Stomach (tissue), 9 donors: Measurements from ENCODE around the gene ACACB. TPM values are rescaled to one million over a fixed set of nuclear protein-coding genes. Genes with fewer than 3 reads are reported as not detected.
A peak's percentile ranks its signal among the peaks of the same experiment; 100 is the strongest.

Source experiments
- DNase-seq, 2 donors: peaks; one replicate each; pipeline versions ENCODE4 v3.0.0 to v3.0.0-alpha.2; 2013 to 2019
- H3K27ac ChIP-seq, 5 donors: fragments of 200-600 bp in 4 of 5; sonication (generic) in 4 of 5; one replicate each; pipeline ENCODE4 v1.5.1; 2013 to 2019; ENCODE audit warnings: mild to moderate bottlenecking in 1 of 5, moderate library complexity in 1 of 5
- H3K27me3 ChIP-seq, 3 donors: fragments of 200-600 bp; sonication (generic); one replicate each; pipeline ENCODE4 v1.5.1; 2017 to 2019; ENCODE audit warnings: mixed run types in 1 of 3
- H3K36me3 ChIP-seq, 4 donors: fragments of 200-600 bp; sonication (generic); 1 replicate in 3 of 4; 2 replicates in 1 of 4; pipeline ENCODE4 v1.5.1; 2016 to 2019
- H3K4me1 ChIP-seq, 4 donors: fragments of 200-600 bp; sonication (generic); one replicate each; pipeline ENCODE4 v1.5.1; 2016 to 2019
- H3K4me3 ChIP-seq, 4 donors: fragments of 200-600 bp; sonication (generic) in 3 of 4; one replicate each; pipeline ENCODE4 v1.5.1; 2016 to 2019; ENCODE audit warnings: mild to moderate bottlenecking in 1 of 4
- H3K9me3 ChIP-seq, 4 donors: fragments of 200-600 bp; sonication (generic); one replicate each; pipeline ENCODE4 v1.5.1; 2016 to 2019
- EP300 ChIP-seq: sonication (generic); formaldehyde crosslinking; IDR thresholded peaks from one replicate; pipeline ENCODE4 v1.6.1; 2017; ENCODE audit warnings: antibody characterized with exemption
- POLR2A ChIP-seq, 4 donors: fragments of 450-650 bp; IDR thresholded peaks; one replicate each; pipeline ENCODE4 v1.6.1; 2016; ENCODE audit warnings: antibody characterized with exemption in 4 of 4, control low read depth in 2 of 4, mild to moderate bottlenecking in 1 of 4, moderate library complexity in 1 of 4
- POLR2AphosphoS5 ChIP-seq, 3 donors: sonication (generic); formaldehyde crosslinking; IDR thresholded peaks; one replicate each; pipeline ENCODE4 v1.6.1; 2016; ENCODE audit warnings: antibody characterized with exemption in 3 of 3
- WGBS, 5 donors: extraction: QIAGEN DNeasy Blood & Tissue Kit in 3 of 5; methylation state at CpG; one replicate each; pipeline versions ENCODE4 v1.1.5 to v1.1.7; 2013 to 2018; 5-methylcytosine and 5-hydroxymethylcytosine counted together
- intact Hi-C: fragments of 100-400 bp; cut with DNase I; formaldehyde crosslinking; loops from one replicate; pipeline ENCODE4 v1.15.1; 2023; ENCODE audit warnings: low total_unique reads
- polyA plus RNA-seq, 3 donors: library from polyadenylated mRNA; stranded (reverse); fragments of 200-250 nt; gene quantifications; one replicate each; pipeline ENCODE4 v1.2.3, GENCODE V29; 2013
- total RNA-seq, 5 donors: library from RNA; depleted of rRNA; stranded (reverse); fragments of >200 nt; gene quantifications; one replicate each; pipeline versions ENCODE4 v1.1.0 to v1.2.3, GENCODE V29; 2014 to 2016
- TF ChIP-seq, protein P1 (sequence below), 7 experiments: fragments of 450-650 bp in 4 of 7; fragments of 200-600 bp in 3 of 7; sonication (generic) in 3 of 7; IDR thresholded peaks; one replicate each; pipeline ENCODE4 v1.5.1; 2016 to 2019; ENCODE audit warnings: antibody characterized with exemption in 7 of 7, control low read depth in 2 of 7, mild to moderate bottlenecking in 1 of 7
- donor health status: healthy with polysubstance abuse.
- donor health status: Bipolar disorder and iron deficiency.
- donor health status: healthy.

The ACACB gene
- total and polyA plus RNA-seq, 8 donors: 6.1 to 2,520 (median 50.2) TPM

DNA sequence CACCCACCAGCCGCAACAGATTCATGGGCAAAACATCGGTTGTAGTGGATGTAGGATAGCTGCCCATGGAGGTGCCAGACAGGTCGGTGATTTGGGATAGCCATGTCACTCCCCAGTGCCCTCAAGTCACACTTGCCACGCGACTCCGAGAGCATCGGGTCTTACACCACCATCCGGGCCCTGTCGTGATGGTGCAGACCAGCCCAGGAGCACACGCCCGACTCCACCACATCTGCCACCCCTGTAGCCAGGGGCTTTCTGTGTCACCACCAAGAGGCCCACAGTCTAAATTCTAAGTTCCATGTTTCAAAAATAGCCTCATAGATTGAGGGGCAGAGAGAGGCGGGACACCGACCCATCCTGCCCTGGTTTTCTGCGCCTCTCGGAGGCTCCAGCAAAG, 174.7 kb downstream of the ACACB start:
- intact Hi-C loops: no loop called here
- Histone ChIP-seq H3K4me1 (peaks cover 8 to 14% (median 11%) of the 10 kb centered on the region in 4 donors), H3K9me3 (no peaks in the 10 kb centered on the region), H3K36me3 (no peaks in the 10 kb centered on the region), H3K27me3 (peaks cover 0 to 46% (median 7%) of the 10 kb centered on the region in 3 donors), H3K27ac (no peak overlapping the region), H3K4me3 (peak overlapping the region; percentile 22 to 35 (median 34))
- TF ChIP-seq, protein P1, sequence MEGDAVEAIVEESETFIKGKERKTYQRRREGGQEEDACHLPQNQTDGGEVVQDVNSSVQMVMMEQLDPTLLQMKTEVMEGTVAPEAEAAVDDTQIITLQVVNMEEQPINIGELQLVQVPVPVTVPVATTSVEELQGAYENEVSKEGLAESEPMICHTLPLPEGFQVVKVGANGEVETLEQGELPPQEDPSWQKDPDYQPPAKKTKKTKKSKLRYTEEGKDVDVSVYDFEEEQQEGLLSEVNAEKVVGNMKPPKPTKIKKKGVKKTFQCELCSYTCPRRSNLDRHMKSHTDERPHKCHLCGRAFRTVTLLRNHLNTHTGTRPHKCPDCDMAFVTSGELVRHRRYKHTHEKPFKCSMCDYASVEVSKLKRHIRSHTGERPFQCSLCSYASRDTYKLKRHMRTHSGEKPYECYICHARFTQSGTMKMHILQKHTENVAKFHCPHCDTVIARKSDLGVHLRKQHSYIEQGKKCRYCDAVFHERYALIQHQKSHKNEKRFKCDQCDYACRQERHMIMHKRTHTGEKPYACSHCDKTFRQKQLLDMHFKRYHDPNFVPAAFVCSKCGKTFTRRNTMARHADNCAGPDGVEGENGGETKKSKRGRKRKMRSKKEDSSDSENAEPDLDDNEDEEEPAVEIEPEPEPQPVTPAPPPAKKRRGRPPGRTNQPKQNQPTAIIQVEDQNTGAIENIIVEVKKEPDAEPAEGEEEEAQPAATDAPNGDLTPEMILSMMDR (IDR thresholded peaks at IDR 0.05): no peak
- TF ChIP-seq POLR2A (IDR thresholded peaks at IDR 0.05): no peak
- no peak for TF ChIP-seq POLR2AphosphoS5 (IDR thresholded peaks at IDR 0.05)
- no peak for TF ChIP-seq EP300
- WGBS, 5 donors: 54 to 58% (median 57%) methylated on average over 12 to 15 of the region's 15 CpGs
- no peak for DNase-seq

DNA sequence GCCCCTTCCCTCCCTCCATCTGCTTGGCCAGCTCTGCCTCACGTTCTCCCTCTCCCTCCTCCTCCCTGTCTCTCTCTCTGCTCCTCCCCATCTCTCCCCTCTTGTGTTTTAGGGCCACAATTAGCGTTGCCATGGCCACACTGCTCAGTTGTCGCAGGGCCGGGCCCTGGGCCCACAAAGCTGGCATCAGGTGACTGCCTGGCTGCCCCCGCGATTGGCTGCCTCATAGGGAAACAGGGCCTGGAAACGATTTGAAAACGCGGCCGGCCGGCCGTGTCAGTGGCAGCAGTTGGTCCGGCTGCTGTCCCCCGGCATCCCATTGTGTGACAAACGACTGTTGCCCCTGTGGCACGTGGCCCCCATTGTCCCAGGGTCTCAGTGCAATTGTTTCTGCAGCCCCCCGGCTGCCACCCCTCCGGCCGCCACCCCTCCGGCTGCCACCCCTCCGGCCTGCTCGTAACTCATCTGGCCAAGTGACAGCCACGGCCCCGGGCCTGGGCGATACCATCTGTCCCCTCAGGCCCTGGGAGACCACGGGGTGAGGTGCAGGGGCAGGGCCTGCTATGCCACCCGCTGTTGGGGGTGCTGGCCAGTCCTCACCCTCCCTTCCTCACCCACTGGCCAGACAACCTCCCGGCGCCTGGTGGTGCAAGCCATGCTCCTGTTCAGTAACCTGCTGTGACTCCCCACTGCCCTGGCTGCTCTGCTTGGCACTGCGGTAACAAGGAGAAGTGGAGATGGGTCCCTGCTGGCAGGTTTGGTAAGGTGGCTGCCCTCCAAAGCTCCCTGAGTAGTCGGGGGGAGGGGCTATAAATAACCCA, 175.3 kb downstream of the ACACB start:
- intact Hi-C loops: no loop called here
- Histone ChIP-seq H3K27me3 (peaks cover 0 to 46% (median 7%) of the 10 kb centered on the region in 3 donors), H3K27ac (no peak overlapping the region), H3K9me3 (no peaks in the 10 kb centered on the region), H3K36me3 (no peaks in the 10 kb centered on the region), H3K4me3 (peak overlapping the region; percentile 22 to 35 (median 34)), H3K4me1 (peaks cover 8 to 14% (median 11%) of the 10 kb centered on the region in 4 donors)
- no peak for TF ChIP-seq POLR2A (IDR thresholded peaks at IDR 0.05)
- TF ChIP-seq EP300: no peak
- no peak for TF ChIP-seq POLR2AphosphoS5 (IDR thresholded peaks at IDR 0.05)
- TF ChIP-seq, protein P1 (IDR thresholded peaks at IDR 0.05): no peak
- 5 to 14% (median 10%) methylated on average over 12 to 31 of the region's 31 CpGs for WGBS, 5 donors
- peak; percentile 34 to 91 for DNase-seq

DNA sequence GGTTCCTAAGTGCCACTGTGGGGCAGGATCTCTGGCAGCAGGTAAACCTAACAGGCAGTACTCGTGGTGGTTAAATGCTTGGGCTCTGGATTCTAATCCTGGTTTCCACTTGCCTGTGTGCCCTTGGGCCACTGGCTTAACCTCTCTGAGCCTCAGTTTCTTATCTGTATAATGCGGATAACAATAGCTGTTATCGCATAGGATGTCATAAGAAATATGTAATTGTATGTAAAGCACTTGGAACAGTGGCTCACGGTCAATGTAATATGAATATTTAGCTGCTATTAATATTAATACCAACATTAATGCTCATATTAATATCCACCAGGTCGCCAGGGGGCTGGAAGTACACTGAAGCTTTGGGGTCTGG, 175.9 kb downstream of the ACACB start:
- no peaks in the 10 kb centered on the region for H3K9me3 ChIP-seq
- H3K27ac ChIP-seq: no peak overlapping the region
- WGBS, 5 donors: 70 to 75% (median 72%) methylated on average over 5 of the region's 5 CpGs
- no peaks in the 10 kb centered on the region for H3K36me3 ChIP-seq
- DNase-seq: no peak
- TF ChIP-seq EP300: no peak
- TF ChIP-seq, protein P1 (IDR thresholded peaks at IDR 0.05): no peak
- no peak for TF ChIP-seq POLR2AphosphoS5 (IDR thresholded peaks at IDR 0.05)
- no peak for TF ChIP-seq POLR2A (IDR thresholded peaks at IDR 0.05)
- H3K4me3 ChIP-seq: no peak overlapping the region
- peaks cover 8 to 14% (median 11%) of the 10 kb centered on the region in 4 donors for H3K4me1 ChIP-seq
- H3K27me3 ChIP-seq: peaks cover 0 to 41% (median 7%) of the 10 kb centered on the region in 3 donors
- intact Hi-C loops: no loop called here

DNA sequence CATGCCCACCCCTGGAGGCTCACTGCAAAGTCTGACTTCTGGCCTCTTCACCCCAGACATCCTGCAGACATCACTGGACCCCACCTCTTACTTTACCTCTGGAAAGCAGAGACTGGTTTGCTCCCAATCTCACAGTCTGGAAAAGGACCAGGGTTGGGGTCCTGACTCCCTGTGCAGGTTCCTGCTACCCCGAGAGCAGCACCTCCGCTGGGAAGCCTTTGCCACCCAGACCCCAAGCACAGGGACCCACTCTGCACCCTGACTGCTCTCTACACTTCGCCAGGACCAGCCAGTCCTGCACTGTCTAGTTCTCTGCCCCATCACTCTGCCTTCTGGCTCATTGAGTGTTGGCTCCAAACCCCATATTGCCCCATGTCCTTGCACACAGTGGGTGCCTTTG, 176.7 kb downstream of the ACACB start:
- intact Hi-C loops: no loop called here
- peaks cover 0 to 34% (median 7%) of the 10 kb centered on the region in 3 donors for H3K27me3 ChIP-seq
- no peaks in the 10 kb centered on the region for H3K36me3 ChIP-seq
- H3K9me3 ChIP-seq: no peaks in the 10 kb centered on the region
- no peak overlapping the region for H3K27ac ChIP-seq
- peaks cover 8 to 14% (median 11%) of the 10 kb centered on the region in 4 donors for H3K4me1 ChIP-seq
- DNase-seq: no peak
- H3K4me3 ChIP-seq: no peak overlapping the region
- TF ChIP-seq, protein P1 (IDR thresholded peaks at IDR 0.05): no peak
- TF ChIP-seq EP300 (no peak), POLR2AphosphoS5 (IDR thresholded peaks at IDR 0.05) (no peak), POLR2A (IDR thresholded peaks at IDR 0.05) (no peak)
- 64 to 81% (median 77%) methylated on average over 3 of the region's 3 CpGs for WGBS, 5 donors
